GM06990 (cell line): Measurements from ENCODE around the gene HES4.

Experiments used
- DNase-seq: peaks from one replicate; pipeline ENCODE4 v3.0.0-alpha.2; 2011; ENCODE audit not compliant: insufficient read length; ENCODE audit errors: extremely low read depth
- H3K27me3 ChIP-seq: replicated peaks from 2 replicates; pipeline ENCODE4 v1.6.0; 2011; ENCODE audit warnings: low read length; ENCODE audit not compliant: control insufficient read depth, insufficient read depth
- H3K36me3 ChIP-seq: 2 replicates; pipeline ENCODE4 v1.5.1; 2011; ENCODE audit warnings: low read length; ENCODE audit not compliant: control insufficient read depth, insufficient read depth
- H3K4me3 ChIP-seq: replicated peaks from 2 replicates; pipeline ENCODE4 v1.5.1; 2011; ENCODE audit warnings: low read depth, mild to moderate bottlenecking, control low read depth, low read length
- TF ChIP-seq, protein P1 (sequence below): IDR thresholded peaks from 2 replicates; pipeline ENCODE4 v1.5.1; 2011; ENCODE audit warnings: low read length, control low read depth, mild to moderate bottlenecking, inconsistent platforms; ENCODE audit not compliant: insufficient read depth, poor library complexity, severe bottlenecking

HES4 gene

DNA sequence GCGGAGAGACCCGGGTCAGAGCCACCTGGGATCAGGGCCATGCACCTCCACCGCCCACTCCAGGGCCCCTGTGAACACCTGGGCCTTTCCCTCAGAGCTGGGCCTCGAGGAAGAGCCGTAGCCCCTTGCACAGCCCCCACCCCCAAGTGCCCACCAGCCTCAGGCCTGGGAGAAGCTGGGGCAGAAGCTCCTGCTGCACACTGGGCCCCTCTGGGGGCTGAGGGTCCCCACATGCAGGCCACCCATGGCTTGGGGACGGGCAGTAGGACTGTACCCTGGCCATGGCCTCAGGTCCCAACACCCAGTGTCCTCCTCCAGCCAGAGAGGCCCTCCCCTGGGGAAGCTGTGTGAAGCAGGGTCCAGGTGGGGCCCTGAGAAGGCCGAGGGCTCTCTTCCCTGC, 47.3 kb downstream of the HES4 start:
- Histone ChIP-seq H3K27me3 (no peaks in the 10 kb centered on the region), H3K36me3 (peaks cover 59% of the 10 kb centered on the region), H3K4me3 (no peak overlapping the region)
- TF ChIP-seq, protein P1, sequence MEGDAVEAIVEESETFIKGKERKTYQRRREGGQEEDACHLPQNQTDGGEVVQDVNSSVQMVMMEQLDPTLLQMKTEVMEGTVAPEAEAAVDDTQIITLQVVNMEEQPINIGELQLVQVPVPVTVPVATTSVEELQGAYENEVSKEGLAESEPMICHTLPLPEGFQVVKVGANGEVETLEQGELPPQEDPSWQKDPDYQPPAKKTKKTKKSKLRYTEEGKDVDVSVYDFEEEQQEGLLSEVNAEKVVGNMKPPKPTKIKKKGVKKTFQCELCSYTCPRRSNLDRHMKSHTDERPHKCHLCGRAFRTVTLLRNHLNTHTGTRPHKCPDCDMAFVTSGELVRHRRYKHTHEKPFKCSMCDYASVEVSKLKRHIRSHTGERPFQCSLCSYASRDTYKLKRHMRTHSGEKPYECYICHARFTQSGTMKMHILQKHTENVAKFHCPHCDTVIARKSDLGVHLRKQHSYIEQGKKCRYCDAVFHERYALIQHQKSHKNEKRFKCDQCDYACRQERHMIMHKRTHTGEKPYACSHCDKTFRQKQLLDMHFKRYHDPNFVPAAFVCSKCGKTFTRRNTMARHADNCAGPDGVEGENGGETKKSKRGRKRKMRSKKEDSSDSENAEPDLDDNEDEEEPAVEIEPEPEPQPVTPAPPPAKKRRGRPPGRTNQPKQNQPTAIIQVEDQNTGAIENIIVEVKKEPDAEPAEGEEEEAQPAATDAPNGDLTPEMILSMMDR, result no peak
- DNase-seq, result no peak

DNA sequence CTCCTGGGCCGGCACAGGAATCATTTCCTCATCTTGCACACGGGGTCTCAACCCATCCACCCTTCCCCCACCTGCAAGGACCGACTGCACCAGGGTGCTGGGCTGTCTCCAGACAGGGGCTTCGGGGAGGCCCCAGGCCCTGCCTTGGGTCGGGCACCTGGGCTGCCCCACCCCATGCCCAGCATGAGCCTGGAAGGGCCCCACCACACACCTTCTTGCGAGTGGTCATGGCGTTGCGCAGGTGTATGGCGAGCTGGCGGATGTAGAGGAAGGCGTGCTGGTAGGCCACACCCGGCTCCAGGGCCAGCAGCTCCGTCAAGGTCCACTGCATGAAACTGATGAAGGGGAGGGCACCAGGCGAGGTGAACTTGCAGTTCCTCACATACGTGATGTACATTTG, 47.7 kb downstream of the HES4 start:
- no peak for DNase-seq
- peaks cover 62% of the 10 kb centered on the region for H3K36me3 ChIP-seq
- no peak overlapping the region for H3K4me3 ChIP-seq
- no peaks in the 10 kb centered on the region for H3K27me3 ChIP-seq
- TF ChIP-seq, protein P1, result no peak

DNA sequence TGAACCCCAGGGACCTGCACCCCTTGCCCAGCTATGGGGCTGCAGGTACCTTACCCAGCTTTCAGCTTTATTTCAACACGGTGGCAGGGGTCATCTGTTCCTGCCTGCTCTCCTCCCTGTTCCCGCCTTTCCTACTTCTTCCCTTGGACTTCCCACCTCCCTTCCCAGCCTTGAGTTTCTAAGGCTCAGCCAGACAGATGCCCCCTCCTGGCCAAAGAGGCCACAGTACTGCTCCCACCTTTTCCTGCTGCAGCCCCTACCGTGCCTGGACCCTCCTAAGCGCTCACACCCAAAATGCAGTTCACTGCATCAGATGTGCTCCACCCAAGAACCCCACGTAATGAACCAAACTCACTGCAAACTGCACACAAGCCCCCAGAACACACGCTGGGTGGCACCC, 48.5 kb downstream of the HES4 start:
- no peak for DNase-seq
- no peaks in the 10 kb centered on the region for H3K27me3 ChIP-seq
- peaks cover 59% of the 10 kb centered on the region for H3K36me3 ChIP-seq
- no peak overlapping the region for H3K4me3 ChIP-seq
- TF ChIP-seq, protein P1, result no peak

DNA sequence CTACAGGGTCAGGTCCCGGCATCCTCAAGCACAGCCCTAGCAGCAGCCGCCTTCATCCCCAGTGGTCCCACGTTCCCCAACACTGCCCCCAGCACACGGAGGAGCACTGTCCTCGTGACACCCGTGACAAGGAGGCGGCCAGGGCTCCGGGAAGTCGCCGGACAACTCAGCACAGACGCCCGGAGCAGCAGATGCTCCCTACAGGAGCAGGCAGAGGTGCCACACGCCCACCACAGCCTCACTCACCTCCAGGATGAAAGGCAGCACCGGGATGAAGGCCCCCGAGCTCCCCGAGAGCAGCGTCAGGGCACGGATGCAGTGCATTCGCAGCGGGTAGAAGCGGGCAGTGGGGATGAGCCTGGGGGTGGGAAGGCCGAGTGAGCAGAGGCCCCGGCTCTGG, 49.0 kb downstream of the HES4 start:
- TF ChIP-seq, protein P1, result no peak

DNA sequence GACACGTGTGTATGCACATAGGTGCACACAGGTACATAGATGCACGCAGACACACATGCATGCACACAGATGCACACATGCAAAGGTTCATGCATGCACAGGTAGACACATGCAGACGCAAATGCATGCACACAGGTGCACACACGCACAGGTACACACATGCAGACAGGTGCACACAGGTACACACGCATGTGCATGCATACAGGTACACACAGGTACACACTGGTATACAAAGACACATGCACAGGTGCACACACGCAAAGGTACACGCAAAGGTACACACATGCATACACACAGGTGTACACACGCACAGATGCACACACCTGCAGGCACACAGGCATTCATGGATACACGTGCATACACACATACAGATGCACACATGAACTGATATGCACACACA, 49.6 kb downstream of the HES4 start:
- H3K36me3 ChIP-seq, result peaks cover 60% of the 10 kb centered on the region
- no peak for DNase-seq
- no peak overlapping the region for H3K4me3 ChIP-seq
- TF ChIP-seq, protein P1, result no peak
- no peaks in the 10 kb centered on the region for H3K27me3 ChIP-seq

More for the DNA sequence above, 49.0 kb downstream of the HES4 start:
- Histone ChIP-seq H3K4me3 (no peak overlapping the region), H3K36me3 (peaks cover 60% of the 10 kb centered on the region), H3K27me3 (no peaks in the 10 kb centered on the region)
- no peak for DNase-seq
